SK-N-SH treated with all-trans-retinoic acid at 6 μM for 48 hours (cell line): Measurements from ENCODE around the gene TLL2.

Source experiments
- ATAC-seq: fragments of 200-7000 bp; cut with Tn5 transposase; 3 replicates; pipeline ENCODE4 v1.9.1; 2020; ENCODE audit warnings: mild to moderate bottlenecking, moderate library complexity
- ARNTL ChIP-seq: fragments of 450-650 bp; formaldehyde crosslinking; IDR thresholded peaks from 2 replicates; pipeline ENCODE4 v1.5.0; 2020; ENCODE audit warnings: low read depth, mild to moderate bottlenecking, moderate library complexity, borderline replicate concordance
- BACH2 ChIP-seq: fragments of 250-450 bp; sonication (Bioruptor Pico); IDR thresholded peaks from 2 replicates; pipeline ENCODE4 v1.9.0; 2021; ENCODE audit warnings: mild to moderate bottlenecking, borderline replicate concordance
- CREB5 ChIP-seq: fragments of 250-450 bp; sonication (Bioruptor Pico); IDR thresholded peaks from 2 replicates; pipeline ENCODE4 v1.5.1; 2020; ENCODE audit warnings: low read depth, mild to moderate bottlenecking, moderate library complexity
- CSDC2 ChIP-seq: fragments of 250-450 bp; sonication (Bioruptor Pico); IDR thresholded peaks from 2 replicates; pipeline ENCODE4 v1.5.0; 2020; ENCODE audit warnings: mild to moderate bottlenecking, moderate library complexity
- GLIS3 ChIP-seq: fragments of 250-450 bp; sonication (Bioruptor Pico); IDR thresholded peaks from 2 replicates; pipeline ENCODE4 v1.5.0; 2020; ENCODE audit warnings: mild to moderate bottlenecking, moderate library complexity
- ISL1 ChIP-seq: fragments of 250-450 bp; sonication (Bioruptor Pico); IDR thresholded peaks from 2 replicates; pipeline ENCODE4 v2.1.2; 2022; ENCODE audit warnings: mild to moderate bottlenecking, moderate library complexity
- POU6F1 ChIP-seq: fragments of 250-450 bp; sonication (Bioruptor Pico); IDR thresholded peaks from 2 replicates; pipeline ENCODE4 v1.8.0; 2021; ENCODE audit warnings: low read depth, mild to moderate bottlenecking, moderate library complexity, borderline replicate concordance
- PPARA ChIP-seq: fragments of 250-450 bp; sonication (Bioruptor Pico); IDR thresholded peaks from 2 replicates; pipeline ENCODE4 v1.5.0; 2020; ENCODE audit warnings: mild to moderate bottlenecking, borderline replicate concordance
- RARB ChIP-seq: fragments of 250-450 bp; sonication (Bioruptor Pico); IDR thresholded peaks from 2 replicates; pipeline ENCODE4 v1.8.0; 2021; ENCODE audit warnings: mild to moderate bottlenecking, moderate library complexity
- SNAI2 ChIP-seq: fragments of 250-450 bp; sonication (Bioruptor Pico); IDR thresholded peaks from 2 replicates; pipeline ENCODE4 v1.5.0; 2020; ENCODE audit warnings: mild to moderate bottlenecking, moderate library complexity
- TCF4 ChIP-seq: fragments of 250-450 bp; sonication (Bioruptor Pico); IDR thresholded peaks from 2 replicates; pipeline ENCODE4 v1.8.0; 2021; ENCODE audit warnings: mild to moderate bottlenecking, moderate library complexity, borderline replicate concordance
- TOX ChIP-seq: fragments of 250-450 bp; sonication (Bioruptor Pico); IDR thresholded peaks from 2 replicates; pipeline ENCODE4 v1.8.0; 2021; ENCODE audit warnings: mild to moderate bottlenecking, moderate library complexity, borderline replicate concordance
- ZC3H10 ChIP-seq: fragments of 250-450 bp; sonication (Bioruptor Pico); IDR thresholded peaks from 2 replicates; pipeline ENCODE4 v1.5.1; 2021; ENCODE audit warnings: mild to moderate bottlenecking, moderate library complexity
- ZNF565 ChIP-seq: fragments of 450-650 bp; formaldehyde crosslinking; conservative IDR thresholded peaks from 2 replicates; pipeline ENCODE4 v1.5.0; 2020; ENCODE audit warnings: low read depth, mild to moderate bottlenecking, moderate library complexity
- ZNF8 ChIP-seq: fragments of 450-650 bp; formaldehyde crosslinking; IDR thresholded peaks from 2 replicates; pipeline ENCODE4 v1.5.0; 2020; ENCODE audit warnings: mild to moderate bottlenecking, moderate library complexity
- TF ChIP-seq, protein P1 (sequence below): fragments of 250-450 bp; sonication (Bioruptor Pico); IDR thresholded peaks from 2 replicates; pipeline ENCODE4 v1.8.0; 2020; ENCODE audit warnings: mild to moderate bottlenecking, moderate library complexity, borderline replicate concordance
- TF ChIP-seq, protein P2 (sequence below): fragments of 250-450 bp; sonication (Bioruptor Pico); IDR thresholded peaks from 2 replicates; pipeline ENCODE4 v1.5.0; 2020; ENCODE audit warnings: mild to moderate bottlenecking, moderate library complexity
- TF ChIP-seq, protein P3 (sequence below): fragments of 250-450 bp; sonication (Bioruptor Pico); IDR thresholded peaks from 2 replicates; pipeline ENCODE4 v1.5.1; 2021; ENCODE audit warnings: mild to moderate bottlenecking, moderate library complexity

TLL2 gene

DNA sequence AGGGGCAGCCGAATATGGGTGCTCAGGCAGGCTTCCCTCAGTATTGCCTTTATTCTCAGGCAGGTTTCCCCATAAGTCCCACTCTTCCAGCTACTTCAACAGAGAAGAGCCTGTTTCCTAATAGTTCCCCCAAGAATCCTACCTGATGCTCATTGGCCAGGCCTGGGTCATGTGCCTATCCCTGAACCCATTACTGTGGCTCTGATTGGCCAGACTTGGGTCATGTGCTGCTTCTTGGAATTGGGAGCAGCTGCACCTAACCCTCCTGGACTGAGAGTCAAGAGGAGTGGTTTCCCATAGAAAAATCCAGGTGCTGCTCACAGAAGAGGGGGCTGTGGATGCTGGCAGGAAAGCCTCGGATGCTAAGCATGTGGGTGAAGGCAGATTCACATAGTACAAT is 176.6 kb downstream of the TLL2 start:
- ATAC-seq: no peak
- TF ChIP-seq, protein P1, sequence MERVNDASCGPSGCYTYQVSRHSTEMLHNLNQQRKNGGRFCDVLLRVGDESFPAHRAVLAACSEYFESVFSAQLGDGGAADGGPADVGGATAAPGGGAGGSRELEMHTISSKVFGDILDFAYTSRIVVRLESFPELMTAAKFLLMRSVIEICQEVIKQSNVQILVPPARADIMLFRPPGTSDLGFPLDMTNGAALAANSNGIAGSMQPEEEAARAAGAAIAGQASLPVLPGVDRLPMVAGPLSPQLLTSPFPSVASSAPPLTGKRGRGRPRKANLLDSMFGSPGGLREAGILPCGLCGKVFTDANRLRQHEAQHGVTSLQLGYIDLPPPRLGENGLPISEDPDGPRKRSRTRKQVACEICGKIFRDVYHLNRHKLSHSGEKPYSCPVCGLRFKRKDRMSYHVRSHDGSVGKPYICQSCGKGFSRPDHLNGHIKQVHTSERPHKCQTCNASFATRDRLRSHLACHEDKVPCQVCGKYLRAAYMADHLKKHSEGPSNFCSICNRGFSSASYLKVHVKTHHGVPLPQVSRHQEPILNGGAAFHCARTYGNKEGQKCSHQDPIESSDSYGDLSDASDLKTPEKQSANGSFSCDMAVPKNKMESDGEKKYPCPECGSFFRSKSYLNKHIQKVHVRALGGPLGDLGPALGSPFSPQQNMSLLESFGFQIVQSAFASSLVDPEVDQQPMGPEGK: no peak
- TF ChIP-seq, protein P2, sequence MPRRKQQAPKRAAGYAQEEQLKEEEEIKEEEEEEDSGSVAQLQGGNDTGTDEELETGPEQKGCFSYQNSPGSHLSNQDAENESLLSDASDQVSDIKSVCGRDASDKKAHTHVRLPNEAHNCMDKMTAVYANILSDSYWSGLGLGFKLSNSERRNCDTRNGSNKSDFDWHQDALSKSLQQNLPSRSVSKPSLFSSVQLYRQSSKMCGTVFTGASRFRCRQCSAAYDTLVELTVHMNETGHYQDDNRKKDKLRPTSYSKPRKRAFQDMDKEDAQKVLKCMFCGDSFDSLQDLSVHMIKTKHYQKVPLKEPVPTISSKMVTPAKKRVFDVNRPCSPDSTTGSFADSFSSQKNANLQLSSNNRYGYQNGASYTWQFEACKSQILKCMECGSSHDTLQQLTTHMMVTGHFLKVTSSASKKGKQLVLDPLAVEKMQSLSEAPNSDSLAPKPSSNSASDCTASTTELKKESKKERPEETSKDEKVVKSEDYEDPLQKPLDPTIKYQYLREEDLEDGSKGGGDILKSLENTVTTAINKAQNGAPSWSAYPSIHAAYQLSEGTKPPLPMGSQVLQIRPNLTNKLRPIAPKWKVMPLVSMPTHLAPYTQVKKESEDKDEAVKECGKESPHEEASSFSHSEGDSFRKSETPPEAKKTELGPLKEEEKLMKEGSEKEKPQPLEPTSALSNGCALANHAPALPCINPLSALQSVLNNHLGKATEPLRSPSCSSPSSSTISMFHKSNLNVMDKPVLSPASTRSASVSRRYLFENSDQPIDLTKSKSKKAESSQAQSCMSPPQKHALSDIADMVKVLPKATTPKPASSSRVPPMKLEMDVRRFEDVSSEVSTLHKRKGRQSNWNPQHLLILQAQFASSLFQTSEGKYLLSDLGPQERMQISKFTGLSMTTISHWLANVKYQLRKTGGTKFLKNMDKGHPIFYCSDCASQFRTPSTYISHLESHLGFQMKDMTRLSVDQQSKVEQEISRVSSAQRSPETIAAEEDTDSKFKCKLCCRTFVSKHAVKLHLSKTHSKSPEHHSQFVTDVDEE: no peak
- no peak for TF ChIP-seq TOX (CRISPR knock-in tag)
- TF ChIP-seq CSDC2 (CRISPR knock-in tag): no peak
- TF ChIP-seq ARNTL (CRISPR knock-in tag): no peak
- no peak for TF ChIP-seq ISL1 (CRISPR knock-in tag)
- TF ChIP-seq GLIS3 (CRISPR knock-in tag): no peak
- TF ChIP-seq ZC3H10 (CRISPR knock-in tag): no peak
- TF ChIP-seq POU6F1 (CRISPR knock-in tag): no peak
- TF ChIP-seq, protein P3, sequence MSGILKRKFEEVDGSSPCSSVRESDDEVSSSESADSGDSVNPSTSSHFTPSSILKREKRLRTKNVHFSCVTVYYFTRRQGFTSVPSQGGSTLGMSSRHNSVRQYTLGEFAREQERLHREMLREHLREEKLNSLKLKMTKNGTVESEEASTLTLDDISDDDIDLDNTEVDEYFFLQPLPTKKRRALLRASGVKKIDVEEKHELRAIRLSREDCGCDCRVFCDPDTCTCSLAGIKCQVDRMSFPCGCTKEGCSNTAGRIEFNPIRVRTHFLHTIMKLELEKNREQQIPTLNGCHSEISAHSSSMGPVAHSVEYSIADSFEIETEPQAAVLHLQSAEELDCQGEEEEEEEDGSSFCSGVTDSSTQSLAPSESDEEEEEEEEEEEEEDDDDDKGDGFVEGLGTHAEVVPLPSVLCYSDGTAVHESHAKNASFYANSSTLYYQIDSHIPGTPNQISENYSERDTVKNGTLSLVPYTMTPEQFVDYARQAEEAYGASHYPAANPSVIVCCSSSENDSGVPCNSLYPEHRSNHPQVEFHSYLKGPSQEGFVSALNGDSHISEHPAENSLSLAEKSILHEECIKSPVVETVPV (CRISPR knock-in tag): no peak
- TF ChIP-seq RARB: no peak
- TF ChIP-seq TCF4 (CRISPR knock-in tag): no peak
- no peak for TF ChIP-seq PPARA (CRISPR knock-in tag)
- no peak for TF ChIP-seq SNAI2

- ATAC-seq: peak; percentile 77
- TF ChIP-seq TCF4 (CRISPR knock-in tag) (no peak), CSDC2 (CRISPR knock-in tag) (no peak), BACH2 (no peak), ZNF565 (CRISPR knock-in tag) (no peak)
These were observed 178.9 kb downstream of the TLL2 start for GRCh38 chr10:96334616-96335526.

DNA sequence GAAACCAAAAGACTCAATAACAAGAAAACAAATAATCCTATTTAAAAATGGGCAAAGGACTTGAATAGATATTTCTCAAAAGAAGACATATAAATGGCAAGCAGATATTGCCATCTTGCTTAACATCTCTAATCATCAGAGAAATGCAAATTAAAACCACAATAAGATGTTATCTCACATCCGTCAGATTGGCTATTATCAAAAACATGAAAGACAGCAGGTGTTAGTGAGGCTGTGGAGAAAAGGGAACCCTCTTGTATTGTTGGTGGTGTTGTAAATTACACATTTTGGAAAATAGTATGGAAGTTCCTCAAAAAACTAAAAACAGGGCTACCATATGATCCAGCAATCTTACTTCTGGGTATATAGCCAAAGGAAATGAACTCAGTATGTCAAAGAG is 180.6 kb downstream of the TLL2 start:
- no peak for ATAC-seq
- TF ChIP-seq GLIS3 (CRISPR knock-in tag) (no peak), ZNF565 (CRISPR knock-in tag) (no peak)
- TF ChIP-seq, all 23 proteins: peak for 0

- ATAC-seq: no peak
- no peak for TF ChIP-seq RARB
- TF ChIP-seq ZC3H10 (CRISPR knock-in tag): no peak
- no peak for TF ChIP-seq ISL1 (CRISPR knock-in tag)
- TF ChIP-seq, protein P1: no peak
- TF ChIP-seq TOX (CRISPR knock-in tag): no peak
- no peak for TF ChIP-seq TCF4 (CRISPR knock-in tag)
- TF ChIP-seq CREB5 (CRISPR knock-in tag): no peak
- no peak for TF ChIP-seq PPARA (CRISPR knock-in tag)
- no peak for TF ChIP-seq ZNF565 (CRISPR knock-in tag)
- TF ChIP-seq CSDC2 (CRISPR knock-in tag): no peak
- TF ChIP-seq ARNTL (CRISPR knock-in tag): no peak
- no peak for TF ChIP-seq ZNF8
These were observed 186.3 kb downstream of the TLL2 start for GRCh38 chr10:96327462-96327861.
